ENCODE results near the gene AMIGO3. TPM values are rescaled to one million over a fixed set of nuclear protein-coding genes. Genes with fewer than 3 reads are reported as not detected.

Gene AMIGO3
- polyA plus RNA-seq, 1 of the 3 experiments (the other 2 are of a cell fraction) = 1.1 TPM

- Histone ChIP-seq H3K9me3 (no peaks in the 10 kb centered on the region), H3K9me2 (no peaks in the 10 kb centered on the region), H3K4me1 (ENCODE audit: control insufficient read depth in 1 of 2, insufficient read depth in 2 of 2, low read depth in 1 of 2, low read length in 1 of 2) (peaks cover 2 to 11% of the 10 kb centered on the region in 2 experiments; a peak in 1 of 4 replicates), H3K4me3 (ENCODE audit: low read depth in 2 of 2, low read length in 1 of 2) (no peak overlapping the region), H3K79me2 (ENCODE audit: insufficient read depth) (peaks cover 11% of the 10 kb centered on the region), H3K9ac (no peak overlapping the region), H3F3A (replicated peaks; ENCODE audit: insufficient read depth) (peaks cover 9% of the 10 kb centered on the region), H3K36me3 (replicated peaks in 1 of 2; ENCODE audit: control insufficient read depth in 1 of 2, insufficient read depth in 2 of 2, low read length in 1 of 2) (peaks cover 26 to 43% of the 10 kb centered on the region in 2 experiments), H3K4me2 (no peak overlapping the region), H2AFZ (ENCODE audit: low read depth) (no peak overlapping the region), H3K27ac (ENCODE audit: low read depth in 2 of 2, low read length in 1 of 2) (no peak overlapping the region), H3K27me3 (ENCODE audit: insufficient read depth) (no peaks in the 10 kb centered on the region), H4K20me1 (ENCODE audit: insufficient read depth) (no peaks in the 10 kb centered on the region)
- whole genome bisulfite sequencing (ENCODE audit: low lambda C conversion rate) = 93% methylated on average over 15 of the region's 15 CpGs
- CTCF ChIA-PET = no interaction called here
- POLR2A ChIA-PET = no interaction called here
- TF ChIP-seq IRF3 (IDR thresholded peaks at IDR 0.05; ENCODE audit: low read depth, low read length) (no peak), RXRA (IDR thresholded peaks at IDR 0.05; ENCODE audit: borderline replicate concordance, low read depth) (no peak), FOXM1 (IDR thresholded peaks at IDR 0.05; ENCODE audit: low read depth) (no peak), SIN3A (IDR thresholded peaks at IDR 0.05; ENCODE audit: borderline replicate concordance, low read depth, low read length) (no peak), REST (IDR thresholded peaks at IDR 0.05; ENCODE audit: low read depth, low read length) (no peak), FOSL2 (IDR thresholded peaks at IDR 0.05; ENCODE audit: borderline replicate concordance, low read depth) (no peak), CTCF (IDR thresholded peaks at IDR 0.05) (no peak), NFIC (IDR thresholded peaks at IDR 0.05; ENCODE audit: borderline replicate concordance) (no peak), SMC3 (IDR thresholded peaks at IDR 0.05; ENCODE audit: low read depth, low read length) (no peak), YY1 (IDR thresholded peaks at IDR 0.05; ENCODE audit: low read depth) (no peak), POLR2AphosphoS5 (IDR thresholded peaks at IDR 0.05; ENCODE audit: low read depth, low read length) (no peak), PBX3 (IDR thresholded peaks at IDR 0.05) (no peak), USF1 (IDR thresholded peaks at IDR 0.05; ENCODE audit: borderline replicate concordance, low read depth) (no peak), MXI1 (IDR thresholded peaks at IDR 0.05; ENCODE audit: low read depth, low read length) (no peak), GABPA (IDR thresholded peaks at IDR 0.05; ENCODE audit: low read depth) (no peak), FOXJ3 (CRISPR knock-in tag; IDR thresholded peaks at IDR 0.05) (no peak), MEF2A (IDR thresholded peaks at IDR 0.05; ENCODE audit: borderline replicate concordance, low read depth) (no peak)
- TF ChIP-seq, protein P1, sequence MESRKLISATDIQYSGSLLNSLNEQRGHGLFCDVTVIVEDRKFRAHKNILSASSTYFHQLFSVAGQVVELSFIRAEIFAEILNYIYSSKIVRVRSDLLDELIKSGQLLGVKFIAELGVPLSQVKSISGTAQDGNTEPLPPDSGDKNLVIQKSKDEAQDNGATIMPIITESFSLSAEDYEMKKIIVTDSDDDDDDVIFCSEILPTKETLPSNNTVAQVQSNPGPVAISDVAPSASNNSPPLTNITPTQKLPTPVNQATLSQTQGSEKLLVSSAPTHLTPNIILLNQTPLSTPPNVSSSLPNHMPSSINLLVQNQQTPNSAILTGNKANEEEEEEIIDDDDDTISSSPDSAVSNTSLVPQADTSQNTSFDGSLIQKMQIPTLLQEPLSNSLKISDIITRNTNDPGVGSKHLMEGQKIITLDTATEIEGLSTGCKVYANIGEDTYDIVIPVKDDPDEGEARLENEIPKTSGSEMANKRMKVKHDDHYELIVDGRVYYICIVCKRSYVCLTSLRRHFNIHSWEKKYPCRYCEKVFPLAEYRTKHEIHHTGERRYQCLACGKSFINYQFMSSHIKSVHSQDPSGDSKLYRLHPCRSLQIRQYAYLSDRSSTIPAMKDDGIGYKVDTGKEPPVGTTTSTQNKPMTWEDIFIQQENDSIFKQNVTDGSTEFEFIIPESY (IDR thresholded peaks at IDR 0.05; ENCODE audit: borderline replicate concordance, low read depth) = no peak
- TF ChIP-seq, protein P2, sequence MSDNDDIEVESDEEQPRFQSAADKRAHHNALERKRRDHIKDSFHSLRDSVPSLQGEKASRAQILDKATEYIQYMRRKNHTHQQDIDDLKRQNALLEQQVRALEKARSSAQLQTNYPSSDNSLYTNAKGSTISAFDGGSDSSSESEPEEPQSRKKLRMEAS (IDR thresholded peaks at IDR 0.05; ENCODE audit: low read depth) = no peak
- DNase-seq = no peak
Measured at GRCh38 chr3:49727924-49728361, 8.5 kb upstream of the AMIGO3 start.
